ENCODE measurements around the gene GPR31.

DNA sequence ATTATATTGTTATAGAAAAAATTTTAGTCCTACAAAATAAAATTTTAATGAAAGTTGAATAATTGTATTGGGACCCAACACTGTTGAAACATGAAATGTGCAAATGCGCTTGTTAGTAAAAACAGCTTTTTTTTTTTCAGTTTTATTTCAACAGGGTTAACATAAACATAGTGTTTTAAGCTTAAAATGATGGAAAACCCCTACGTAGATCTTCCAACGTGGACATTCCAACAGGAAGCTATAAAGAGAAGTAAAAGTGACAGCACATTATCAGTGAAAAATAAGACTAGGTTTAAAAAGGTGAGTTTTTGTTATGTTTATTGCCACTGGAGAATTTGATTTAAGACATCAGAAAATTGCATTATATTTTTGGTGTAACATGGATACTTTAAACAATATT lies 6.5 kb upstream of the GPR31 start:
- no peak for TF ChIP-seq EZH2 (IDR thresholded peaks at IDR 0.05; ENCODE audit: borderline replicate concordance, low read length)
- TF ChIP-seq, protein P1, sequence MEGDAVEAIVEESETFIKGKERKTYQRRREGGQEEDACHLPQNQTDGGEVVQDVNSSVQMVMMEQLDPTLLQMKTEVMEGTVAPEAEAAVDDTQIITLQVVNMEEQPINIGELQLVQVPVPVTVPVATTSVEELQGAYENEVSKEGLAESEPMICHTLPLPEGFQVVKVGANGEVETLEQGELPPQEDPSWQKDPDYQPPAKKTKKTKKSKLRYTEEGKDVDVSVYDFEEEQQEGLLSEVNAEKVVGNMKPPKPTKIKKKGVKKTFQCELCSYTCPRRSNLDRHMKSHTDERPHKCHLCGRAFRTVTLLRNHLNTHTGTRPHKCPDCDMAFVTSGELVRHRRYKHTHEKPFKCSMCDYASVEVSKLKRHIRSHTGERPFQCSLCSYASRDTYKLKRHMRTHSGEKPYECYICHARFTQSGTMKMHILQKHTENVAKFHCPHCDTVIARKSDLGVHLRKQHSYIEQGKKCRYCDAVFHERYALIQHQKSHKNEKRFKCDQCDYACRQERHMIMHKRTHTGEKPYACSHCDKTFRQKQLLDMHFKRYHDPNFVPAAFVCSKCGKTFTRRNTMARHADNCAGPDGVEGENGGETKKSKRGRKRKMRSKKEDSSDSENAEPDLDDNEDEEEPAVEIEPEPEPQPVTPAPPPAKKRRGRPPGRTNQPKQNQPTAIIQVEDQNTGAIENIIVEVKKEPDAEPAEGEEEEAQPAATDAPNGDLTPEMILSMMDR (IDR thresholded peaks at IDR 0.05; ENCODE audit: low read length) = no peak

Data from OCI-LY1 (cell line).